T-cell (primary cell): ENCODE results near the gene ASB7. TPM values are rescaled to one million over a fixed set of nuclear protein-coding genes. Genes with fewer than 3 reads are reported as not detected.

Experiments
- ATAC-seq, 4 experiments: fragments of 200-7000 bp in 3 of 4; fragments of 150-1000 bp in 1 of 4; cut with Tn5 transposase; replicated peaks in 1 of 4; 1 replicate in 3 of 4; 2 replicates in 1 of 4; pipeline ENCODE4 v1.10.0; 2021; ENCODE audit warnings: moderate library complexity in 3 of 4, mild to moderate bottlenecking in 2 of 4, moderate number of reproducible peaks in 1 of 4
- CTCF ChIA-PET, 2 donors: fragments of 300-600 bp; sonication (Branson Sonifier 250); formaldehyde crosslinking; loops; one replicate each; lab custom pipeline; 2022; ENCODE audit warnings: antibody characterized with exemption in 2 of 2; lab: Charles Lee
- POLR2A ChIA-PET, 2 donors: fragments of 300-600 bp; sonication (Branson Sonifier 250); formaldehyde crosslinking; loops; one replicate each; lab custom pipeline; 2022; ENCODE audit warnings: antibody characterized with exemption in 2 of 2; lab: Charles Lee
- DNase-seq, 35 experiments: peaks; one replicate each; pipeline versions ENCODE4 v3.0.0 to v3.0.0-alpha.2; 2013 to 2023
- H3K27ac ChIP-seq: one replicate; pipeline ENCODE4 v1.5.1; 2013; ENCODE audit warnings: low read length
- H3K27me3 ChIP-seq, 2 experiments: replicated peaks in 1 of 2; 1 replicate in 1 of 2; 2 replicates in 1 of 2; pipeline versions ENCODE4 v1.6.1 to v1.7.0; 2013; ENCODE audit warnings: low read length in 1 of 2, mixed read lengths in 1 of 2; ENCODE audit not compliant: control insufficient read depth in 2 of 2, insufficient read depth in 2 of 2; ENCODE audit errors: extremely low read depth in 1 of 2
- H3K36me3 ChIP-seq, 2 donors: 1 replicate in 1 of 2; 2 replicates in 1 of 2; pipeline versions ENCODE4 v1.6.1 to v1.7.0; 2013; ENCODE audit warnings: low read length in 1 of 2; ENCODE audit not compliant: control insufficient read depth in 2 of 2, insufficient read depth in 1 of 2; ENCODE audit errors: extremely low read depth in 1 of 2
- H3K4me1 ChIP-seq, 2 experiments: 1 replicate in 1 of 2; 2 replicates in 1 of 2; pipeline versions ENCODE4 v1.6.1 to v1.7.0; 2013; ENCODE audit warnings: low read length in 2 of 2, mixed read lengths in 1 of 2; ENCODE audit not compliant: insufficient read depth in 2 of 2, control insufficient read depth in 1 of 2; ENCODE audit errors: extremely low read depth in 1 of 2
- H3K4me3 ChIP-seq, 2 donors: 1 replicate in 1 of 2; 2 replicates in 1 of 2; pipeline versions ENCODE4 v1.5.1 to v1.7.0; 2013; ENCODE audit warnings: mild to moderate bottlenecking in 2 of 2, low read length in 1 of 2, moderate library complexity in 1 of 2; ENCODE audit not compliant: control insufficient read depth in 1 of 2; ENCODE audit errors: extremely low read depth in 1 of 2
- H3K9me3 ChIP-seq: 2 replicates; pipeline ENCODE4 v1.7.0; 2013
- H3K27ac Mint-ChIP-seq, 2 donors: one replicate each; pipeline ENCODE4 v1.8.0; 2020 to 2021; ENCODE audit warnings: mild to moderate bottlenecking in 2 of 2, mixed read lengths in 2 of 2
- H3K27me3 Mint-ChIP-seq, 2 donors: one replicate each; pipeline ENCODE4 v1.8.0; 2021 to 2022; ENCODE audit warnings: mixed read lengths in 2 of 2
- H3K36me3 Mint-ChIP-seq: one replicate; pipeline ENCODE4 v1.8.0; 2021; ENCODE audit warnings: mixed read lengths
- H3K4me1 Mint-ChIP-seq, 3 donors: one replicate each; pipeline ENCODE4 v1.8.0; 2020 to 2022; ENCODE audit warnings: mixed read lengths in 3 of 3, mild to moderate bottlenecking in 1 of 3
- H3K4me3 Mint-ChIP-seq, 3 donors: one replicate each; pipeline ENCODE4 v1.8.0; 2020 to 2022; ENCODE audit warnings: mild to moderate bottlenecking in 3 of 3, mixed read lengths in 3 of 3, moderate library complexity in 3 of 3
- H3K9me3 Mint-ChIP-seq, 3 donors: one replicate each; pipeline ENCODE4 v1.8.0; 2020 to 2022; ENCODE audit warnings: mixed read lengths in 3 of 3
- WGBS: methylation state at CpG from one replicate; pipeline ENCODE4 v1.1.5; 2013; ENCODE audit warnings: missing lambda C conversion rate; ENCODE audit not compliant: insufficient coverage; 5-methylcytosine and 5-hydroxymethylcytosine counted together
- total RNA-seq, 35 experiments: library from RNA in 6 of 35; stranded (reverse) in 6 of 35; fragments of 120-200 nt in 1 of 35; gene quantifications; one replicate each; pipeline versions ENCODE4 v1.2.1 to v1.2.4 and lab custom pipeline; 2013 to 2026

Gene ASB7
- total RNA-seq, 5 donors from 2014 or later (not counting 1 experiment from before 2014, with no cell fraction given) = 17.7 to 24.8 (median 21.8) TPM

- no peaks in the 10 kb centered on the region for H3K36me3 Mint-ChIP-seq
- no peaks in the 10 kb centered on the region for H3K4me1 Mint-ChIP-seq
- H3K9me3 ChIP-seq = no peaks in the 10 kb centered on the region
- CTCF ChIA-PET = no interaction called here
- H3K4me3 ChIP-seq = no peak overlapping the region
- 89% methylated on average over 14 of the region's 14 CpGs for WGBS
- peaks cover 0 to 3% of the 10 kb centered on the region in 2 donors for H3K27me3 Mint-ChIP-seq
- H3K4me1 ChIP-seq = no peaks in the 10 kb centered on the region
- no peak overlapping the region for H3K27ac Mint-ChIP-seq
- H3K27me3 ChIP-seq = peaks cover 0 to 7% of the 10 kb centered on the region in 2 experiments
- DNase-seq = no peak
- no peak for ATAC-seq
- POLR2A ChIA-PET = interaction anchor here in 1 of 2 donors (0.6 kb wide), 1 partner anchor 9 kb away, joined by 3 read pairs; no protein-coding TSS in a partner anchor
- no peaks in the 10 kb centered on the region for H3K36me3 ChIP-seq
- no peaks in the 10 kb centered on the region for H3K9me3 Mint-ChIP-seq
- no peak overlapping the region for H3K4me3 Mint-ChIP-seq
- no peak overlapping the region for H3K27ac ChIP-seq
Observed at GRCh38 chr15:100658895-100659294, 56.5 kb downstream of the ASB7 start.

- no peak for ATAC-seq
- no peaks in the 10 kb centered on the region for H3K9me3 Mint-ChIP-seq
- H3K36me3 Mint-ChIP-seq = no peaks in the 10 kb centered on the region
- Histone ChIP-seq H3K36me3 (no peaks in the 10 kb centered on the region), H3K4me3 (no peak overlapping the region), H3K27ac (no peak overlapping the region), H3K4me1 (no peaks in the 10 kb centered on the region), H3K27me3 (peaks cover 0 to 10% of the 10 kb centered on the region in 2 experiments), H3K9me3 (no peaks in the 10 kb centered on the region)
- 88% methylated on average over 8 of the region's 10 CpGs for WGBS
- H3K27me3 Mint-ChIP-seq = peaks cover 5 to 14% of the 10 kb centered on the region in 2 donors
- ChIA-PET CTCF (no interaction called here), POLR2A (no interaction called here)
- no peaks in the 10 kb centered on the region for H3K4me1 Mint-ChIP-seq
- DNase-seq = no peak
- H3K27ac Mint-ChIP-seq = no peak overlapping the region
- H3K4me3 Mint-ChIP-seq = no peak overlapping the region
Observed at GRCh38 chr15:100661156-100661555, 58.8 kb downstream of the ASB7 start.

- DNase-seq (no peak), ATAC-seq (no peak)
Observed at GRCh38 chr15:100663086-100663914, 60.9 kb downstream of the ASB7 start.

GRCh38 chr15:100663915-100664281, 61.5 kb downstream of the ASB7 start:
- ATAC-seq (no peak), DNase-seq (no peak)
- ChIA-PET CTCF (no interaction called here), POLR2A (no interaction called here)
- Histone ChIP-seq H3K9me3 (no peaks in the 10 kb centered on the region), H3K27me3 (peaks cover 0 to 8% of the 10 kb centered on the region in 2 experiments), H3K4me1 (no peaks in the 10 kb centered on the region), H3K27ac (no peak overlapping the region), H3K36me3 (no peaks in the 10 kb centered on the region), H3K4me3 (no peak overlapping the region)
- Mint-ChIP-seq H3K9me3 (no peaks in the 10 kb centered on the region), H3K27me3 (peaks cover 5 to 14% of the 10 kb centered on the region in 2 donors), H3K4me3 (no peak overlapping the region), H3K36me3 (no peaks in the 10 kb centered on the region), H3K27ac (no peak overlapping the region), H3K4me1 (no peaks in the 10 kb centered on the region)
- 68% methylated on average over 4 of the region's 11 CpGs for WGBS

More at GRCh38 chr15:100663086-100663914, 60.9 kb downstream of the ASB7 start:
- peaks cover 0 to 8% of the 10 kb centered on the region in 2 experiments for H3K27me3 ChIP-seq
- peaks cover 5 to 14% of the 10 kb centered on the region in 2 donors for H3K27me3 Mint-ChIP-seq
- no peaks in the 10 kb centered on the region for H3K36me3 Mint-ChIP-seq
- no peaks in the 10 kb centered on the region for H3K36me3 ChIP-seq
- H3K9me3 ChIP-seq = no peaks in the 10 kb centered on the region
- no peaks in the 10 kb centered on the region for H3K9me3 Mint-ChIP-seq
- H3K27ac ChIP-seq = no peak overlapping the region
- ChIA-PET POLR2A (no interaction called here), CTCF (no interaction called here)
- 83% methylated on average over 4 of the region's 13 CpGs for WGBS
- H3K4me1 Mint-ChIP-seq = no peaks in the 10 kb centered on the region
- no peak overlapping the region for H3K4me3 Mint-ChIP-seq
- no peaks in the 10 kb centered on the region for H3K4me1 ChIP-seq
- H3K27ac Mint-ChIP-seq = no peak overlapping the region
- no peak overlapping the region for H3K4me3 ChIP-seq

- peaks cover 0 to 9% of the 10 kb centered on the region in 2 experiments for H3K27me3 ChIP-seq
- H3K4me3 Mint-ChIP-seq = no peak overlapping the region
- no peaks in the 10 kb centered on the region for H3K4me1 Mint-ChIP-seq
- H3K27ac ChIP-seq = no peak overlapping the region
- no peak for DNase-seq
- peaks cover 8 to 14% of the 10 kb centered on the region in 2 donors for H3K27me3 Mint-ChIP-seq
- H3K36me3 ChIP-seq = no peaks in the 10 kb centered on the region
- ATAC-seq = no peak
- ChIA-PET CTCF (no interaction called here), POLR2A (no interaction called here)
- H3K9me3 ChIP-seq = no peaks in the 10 kb centered on the region
- no peak overlapping the region for H3K4me3 ChIP-seq
- no peak overlapping the region for H3K27ac Mint-ChIP-seq
- no peaks in the 10 kb centered on the region for H3K4me1 ChIP-seq
- WGBS = 68% methylated on average over 4 of the region's 7 CpGs
- no peaks in the 10 kb centered on the region for H3K9me3 Mint-ChIP-seq
- no peaks in the 10 kb centered on the region for H3K36me3 Mint-ChIP-seq
Observed at GRCh38 chr15:100665570-100665969, 63.2 kb downstream of the ASB7 start.

- ATAC-seq = no peak
- H3K4me1 Mint-ChIP-seq = no peaks in the 10 kb centered on the region
- peaks cover 9 to 13% of the 10 kb centered on the region in 2 donors for H3K27me3 Mint-ChIP-seq
- Histone ChIP-seq H3K27me3 (peaks cover 0 to 15% of the 10 kb centered on the region in 2 experiments), H3K27ac (no peak overlapping the region), H3K4me3 (no peak overlapping the region), H3K36me3 (no peaks in the 10 kb centered on the region), H3K4me1 (no peaks in the 10 kb centered on the region), H3K9me3 (no peaks in the 10 kb centered on the region)
- WGBS = 85% methylated on average over 13 of the region's 20 CpGs
- no peak for DNase-seq
- H3K9me3 Mint-ChIP-seq = no peaks in the 10 kb centered on the region
- no peaks in the 10 kb centered on the region for H3K36me3 Mint-ChIP-seq
- H3K27ac Mint-ChIP-seq = no peak overlapping the region
- POLR2A ChIA-PET = no interaction called here
- CTCF ChIA-PET = no interaction called here
- H3K4me3 Mint-ChIP-seq = no peak overlapping the region
Observed at GRCh38 chr15:100667405-100668347, 65.3 kb downstream of the ASB7 start.
